Measurements from ENCODE around the gene CCDC185. TPM values are rescaled to one million over a fixed set of nuclear protein-coding genes. Genes with fewer than 3 reads are reported as not detected.

Gene CCDC185
- total and polyA plus RNA-seq, 10 donors: not detected

GRCh38 chr1:223429313-223429731, 36.1 kb downstream of the CCDC185 start:
- no peaks in the 10 kb centered on the region for H3K36me3 ChIP-seq
- peaks cover 0 to 12% (median 2%) of the 10 kb centered on the region in 8 donors for H3K9me3 ChIP-seq
- WGBS, 5 donors: 65 to 96% (median 82%) methylated on average over 2 of the region's 2 CpGs
- TF ChIP-seq POLR2AphosphoS5 (IDR thresholded peaks at IDR 0.05): no peak
- TF ChIP-seq, protein P1, sequence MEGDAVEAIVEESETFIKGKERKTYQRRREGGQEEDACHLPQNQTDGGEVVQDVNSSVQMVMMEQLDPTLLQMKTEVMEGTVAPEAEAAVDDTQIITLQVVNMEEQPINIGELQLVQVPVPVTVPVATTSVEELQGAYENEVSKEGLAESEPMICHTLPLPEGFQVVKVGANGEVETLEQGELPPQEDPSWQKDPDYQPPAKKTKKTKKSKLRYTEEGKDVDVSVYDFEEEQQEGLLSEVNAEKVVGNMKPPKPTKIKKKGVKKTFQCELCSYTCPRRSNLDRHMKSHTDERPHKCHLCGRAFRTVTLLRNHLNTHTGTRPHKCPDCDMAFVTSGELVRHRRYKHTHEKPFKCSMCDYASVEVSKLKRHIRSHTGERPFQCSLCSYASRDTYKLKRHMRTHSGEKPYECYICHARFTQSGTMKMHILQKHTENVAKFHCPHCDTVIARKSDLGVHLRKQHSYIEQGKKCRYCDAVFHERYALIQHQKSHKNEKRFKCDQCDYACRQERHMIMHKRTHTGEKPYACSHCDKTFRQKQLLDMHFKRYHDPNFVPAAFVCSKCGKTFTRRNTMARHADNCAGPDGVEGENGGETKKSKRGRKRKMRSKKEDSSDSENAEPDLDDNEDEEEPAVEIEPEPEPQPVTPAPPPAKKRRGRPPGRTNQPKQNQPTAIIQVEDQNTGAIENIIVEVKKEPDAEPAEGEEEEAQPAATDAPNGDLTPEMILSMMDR (IDR thresholded peaks at IDR 0.05 in 8 of 11, conservative IDR thresholded peaks at IDR 0.05 in 3 of 11): no peak
- TF ChIP-seq POLR2A (IDR thresholded peaks at IDR 0.05): no peak
- H3K27ac ChIP-seq: no peak overlapping the region
- H3K4me1 ChIP-seq: no peaks in the 10 kb centered on the region
- DNase-seq: no peak
- no peak overlapping the region for H3K4me3 ChIP-seq
- intact Hi-C loops (cut with DNase I; ENCODE audit: low total_unique reads): no loop called here
- H3K27me3 ChIP-seq (replicated peaks in 1 of 7): peaks cover 0 to 2% (median 0%) of the 10 kb centered on the region in 7 donors

DNA sequence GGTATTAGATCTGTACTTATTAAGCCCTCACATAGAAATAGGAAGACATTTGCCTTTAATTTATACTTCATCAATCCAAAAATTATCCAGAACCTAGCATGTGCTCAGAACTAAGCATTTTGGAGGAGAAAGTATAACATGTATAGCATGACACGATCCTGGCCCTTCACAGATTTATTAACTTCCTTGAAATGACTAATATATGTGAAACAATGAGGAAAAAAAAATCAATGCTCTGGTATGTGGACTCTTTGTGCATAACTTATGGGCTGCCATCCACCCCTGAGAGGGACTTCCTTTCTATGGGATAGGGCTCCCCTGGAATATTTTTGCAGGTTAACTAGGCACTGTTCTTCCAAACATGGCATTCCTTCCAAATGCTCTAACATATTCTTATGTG, 36.6 kb downstream of the CCDC185 start:
- H3K36me3 ChIP-seq: no peaks in the 10 kb centered on the region
- TF ChIP-seq POLR2A (IDR thresholded peaks at IDR 0.05): no peak
- TF ChIP-seq, protein P1 (IDR thresholded peaks at IDR 0.05 in 8 of 11, conservative IDR thresholded peaks at IDR 0.05 in 3 of 11): no peak
- TF ChIP-seq POLR2AphosphoS5 (IDR thresholded peaks at IDR 0.05): no peak
- peaks cover 0 to 12% (median 2%) of the 10 kb centered on the region in 8 donors for H3K9me3 ChIP-seq
- H3K4me1 ChIP-seq: no peaks in the 10 kb centered on the region
- no peak overlapping the region for H3K27ac ChIP-seq
- intact Hi-C loops (cut with DNase I; ENCODE audit: low total_unique reads): no loop called here
- H3K4me3 ChIP-seq: no peak overlapping the region
- 26 to 37% (median 30%) methylated on average over 1 of the region's 1 CpG for WGBS, 5 donors
- DNase-seq: no peak
- H3K27me3 ChIP-seq (replicated peaks in 1 of 7): no peaks in the 10 kb centered on the region

DNA sequence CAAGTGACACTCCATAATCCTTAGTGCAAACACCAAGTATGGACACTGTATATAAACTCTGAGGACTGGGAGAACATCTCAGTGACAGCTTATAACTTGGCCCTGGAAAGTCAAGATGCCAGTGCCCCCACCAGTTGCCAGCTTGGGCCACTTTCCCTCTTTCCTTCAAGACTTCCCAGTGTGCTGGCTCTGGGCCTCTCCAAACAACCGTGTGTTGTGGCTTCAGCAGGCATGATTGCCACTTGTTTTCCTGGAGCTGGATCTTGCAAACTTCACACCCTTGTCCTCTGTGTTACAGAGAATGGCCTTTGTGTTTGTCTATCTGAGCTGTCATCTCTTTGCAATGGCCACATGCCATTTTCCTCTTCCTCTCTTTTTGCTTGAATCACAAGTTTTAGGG, 37.0 kb downstream of the CCDC185 start:
- Histone ChIP-seq H3K27ac (no peak overlapping the region), H3K9me3 (peaks cover 0 to 12% (median 2%) of the 10 kb centered on the region in 8 donors), H3K4me1 (no peaks in the 10 kb centered on the region), H3K27me3 (replicated peaks in 1 of 7) (no peaks in the 10 kb centered on the region), H3K4me3 (no peak overlapping the region), H3K36me3 (no peaks in the 10 kb centered on the region)
- intact Hi-C loops (cut with DNase I; ENCODE audit: low total_unique reads): no loop called here
- TF ChIP-seq POLR2A (IDR thresholded peaks at IDR 0.05) (no peak), POLR2AphosphoS5 (IDR thresholded peaks at IDR 0.05) (no peak)
- TF ChIP-seq, protein P1 (IDR thresholded peaks at IDR 0.05 in 8 of 11, conservative IDR thresholded peaks at IDR 0.05 in 3 of 11): no peak
- no peak for DNase-seq
- 40 to 68% (median 63%) methylated on average over 1 of the region's 1 CpG for WGBS, 5 donors

GRCh38 chr1:223437151-223437550, 43.9 kb downstream of the CCDC185 start:
- 67 to 83% (median 82%) methylated on average over 3 of the region's 3 CpGs for WGBS, 5 donors

GRCh38 chr1:223443397-223443796, 50.2 kb downstream of the CCDC185 start:
- H3K27ac ChIP-seq: no peak overlapping the region
- peaks cover 0 to 5% (median 0%) of the 10 kb centered on the region in 7 donors for H3K27me3 ChIP-seq (replicated peaks in 1 of 7)
- H3K9me3 ChIP-seq: peaks cover 0 to 46% (median 20%) of the 10 kb centered on the region in 8 donors
- no peak for DNase-seq
- intact Hi-C loops (cut with DNase I; ENCODE audit: low total_unique reads): no loop called here
- H3K4me1 ChIP-seq: no peaks in the 10 kb centered on the region
- TF ChIP-seq POLR2AphosphoS5 (IDR thresholded peaks at IDR 0.05) (no peak), POLR2A (IDR thresholded peaks at IDR 0.05) (no peak)
- TF ChIP-seq, protein P1 (IDR thresholded peaks at IDR 0.05 in 8 of 11, conservative IDR thresholded peaks at IDR 0.05 in 3 of 11): no peak
- H3K4me3 ChIP-seq: no peak overlapping the region
- no peaks in the 10 kb centered on the region for H3K36me3 ChIP-seq
- 84 to 93% (median 88%) methylated on average over 1 of the region's 1 CpG for WGBS, 5 donors

More at GRCh38 chr1:223437151-223437550, 43.9 kb downstream of the CCDC185 start:
- no peaks in the 10 kb centered on the region for H3K9me3 ChIP-seq
- TF ChIP-seq POLR2A (IDR thresholded peaks at IDR 0.05): no peak
- intact Hi-C loops (cut with DNase I; ENCODE audit: low total_unique reads): no loop called here
- H3K36me3 ChIP-seq: no peaks in the 10 kb centered on the region
- H3K4me3 ChIP-seq: no peak overlapping the region
- no peaks in the 10 kb centered on the region for H3K4me1 ChIP-seq
- H3K27ac ChIP-seq: no peak overlapping the region
- peaks cover 0 to 4% (median 0%) of the 10 kb centered on the region in 7 donors for H3K27me3 ChIP-seq (replicated peaks in 1 of 7)
- DNase-seq: no peak
